ENCODE results near the gene RAB44.
A peak's percentile ranks its signal among the peaks of the same experiment; 100 is the strongest.

Gene RAB44

DNA sequence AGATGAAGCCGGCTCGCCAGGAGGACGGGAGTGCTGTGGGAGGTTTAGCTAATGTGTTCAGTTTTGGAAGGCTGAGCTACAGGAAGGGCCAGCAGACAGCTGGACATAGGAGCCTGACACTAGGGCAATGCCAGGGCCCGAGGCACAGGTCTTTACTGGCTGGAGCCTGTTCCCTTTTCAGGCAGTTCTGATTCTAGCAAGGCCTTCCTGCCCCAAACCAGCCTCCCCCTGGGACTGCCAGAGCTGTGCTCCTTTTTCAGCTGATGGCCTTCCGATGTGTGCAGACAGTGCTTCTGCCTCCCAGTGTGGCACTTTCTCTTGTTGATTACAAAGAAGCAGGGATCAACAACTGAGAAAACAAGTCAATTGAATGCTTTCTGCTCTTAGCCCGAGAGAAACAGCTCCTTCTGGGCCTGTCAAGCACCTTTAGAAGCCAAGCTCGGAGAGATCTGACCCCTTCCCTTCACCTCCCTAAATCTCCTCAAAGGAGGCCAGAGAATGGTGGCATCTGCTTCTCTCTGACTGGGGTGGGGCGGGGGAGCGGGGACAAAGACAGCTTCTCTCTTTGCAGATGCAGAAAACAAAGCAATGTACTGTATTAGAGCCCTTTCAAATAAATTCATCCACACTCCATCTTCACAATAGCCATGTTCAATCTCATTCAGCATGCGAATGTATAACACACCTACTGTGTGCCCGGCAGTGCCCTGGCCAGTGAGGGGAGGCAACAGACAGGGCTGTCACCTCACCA lies 63.2 kb downstream of the RAB44 start:
- TF ChIP-seq, protein P1, sequence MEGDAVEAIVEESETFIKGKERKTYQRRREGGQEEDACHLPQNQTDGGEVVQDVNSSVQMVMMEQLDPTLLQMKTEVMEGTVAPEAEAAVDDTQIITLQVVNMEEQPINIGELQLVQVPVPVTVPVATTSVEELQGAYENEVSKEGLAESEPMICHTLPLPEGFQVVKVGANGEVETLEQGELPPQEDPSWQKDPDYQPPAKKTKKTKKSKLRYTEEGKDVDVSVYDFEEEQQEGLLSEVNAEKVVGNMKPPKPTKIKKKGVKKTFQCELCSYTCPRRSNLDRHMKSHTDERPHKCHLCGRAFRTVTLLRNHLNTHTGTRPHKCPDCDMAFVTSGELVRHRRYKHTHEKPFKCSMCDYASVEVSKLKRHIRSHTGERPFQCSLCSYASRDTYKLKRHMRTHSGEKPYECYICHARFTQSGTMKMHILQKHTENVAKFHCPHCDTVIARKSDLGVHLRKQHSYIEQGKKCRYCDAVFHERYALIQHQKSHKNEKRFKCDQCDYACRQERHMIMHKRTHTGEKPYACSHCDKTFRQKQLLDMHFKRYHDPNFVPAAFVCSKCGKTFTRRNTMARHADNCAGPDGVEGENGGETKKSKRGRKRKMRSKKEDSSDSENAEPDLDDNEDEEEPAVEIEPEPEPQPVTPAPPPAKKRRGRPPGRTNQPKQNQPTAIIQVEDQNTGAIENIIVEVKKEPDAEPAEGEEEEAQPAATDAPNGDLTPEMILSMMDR (IDR thresholded peaks at IDR 0.05; ENCODE audit: low read depth, low read length): no peak
- H3K4me3 ChIP-seq (replicated peaks in 1 of 2; ENCODE audit: low read depth in 2 of 2, low read length in 2 of 2): no peak overlapping the region
- DNase-seq (ENCODE audit: low read depth in 2 of 2): no peak

DNA sequence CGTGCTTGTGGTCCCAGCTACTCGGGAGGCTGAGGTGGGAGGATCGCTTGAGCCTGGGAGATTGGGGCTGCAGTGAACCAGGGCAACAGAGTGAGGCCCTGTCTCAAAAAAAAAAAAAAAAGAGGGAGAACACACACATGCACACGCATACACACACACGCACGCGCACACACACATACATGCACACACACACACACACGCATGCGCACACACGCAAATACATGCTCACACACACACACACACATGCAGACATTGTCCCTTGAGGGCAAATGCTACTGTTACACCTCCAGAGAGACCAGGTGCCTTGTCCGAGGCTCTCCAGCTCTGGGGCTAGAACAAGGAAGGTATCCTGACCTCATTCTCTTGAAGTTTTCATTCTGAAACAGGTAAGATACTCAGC lies 64.5 kb downstream of the RAB44 start:
- TF ChIP-seq, protein P1 (IDR thresholded peaks at IDR 0.05; ENCODE audit: low read depth, low read length): no peak
- no peak for DNase-seq (ENCODE audit: low read depth in 2 of 2)
- H3K4me3 ChIP-seq (replicated peaks in 1 of 2; ENCODE audit: low read depth in 2 of 2, low read length in 2 of 2): no peak overlapping the region

DNA sequence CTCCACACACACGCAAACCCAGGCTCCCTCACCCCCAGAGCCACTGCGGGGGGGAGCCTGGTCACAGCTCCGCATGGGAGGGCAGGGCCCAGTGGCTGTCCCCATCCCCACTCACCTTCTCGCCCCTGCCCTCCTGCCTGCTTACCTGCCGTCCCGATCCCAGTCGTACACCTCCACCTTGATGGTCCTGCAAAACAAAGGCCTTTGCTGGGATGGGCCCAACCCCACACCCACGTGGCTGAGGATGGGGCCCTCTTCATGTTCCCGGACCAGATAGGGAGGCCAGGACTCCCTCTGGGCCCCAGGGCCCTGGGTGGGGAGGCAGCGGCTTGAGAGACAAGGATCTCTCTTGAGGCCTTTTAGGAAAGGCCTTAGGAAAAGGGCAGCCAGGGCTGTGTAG lies 67.6 kb downstream of the RAB44 start:
- DNase-seq (ENCODE audit: low read depth in 2 of 2): no peak
- no peak overlapping the region for H3K4me3 ChIP-seq (replicated peaks in 1 of 2; ENCODE audit: low read depth in 2 of 2, low read length in 2 of 2)
- TF ChIP-seq, protein P1 (IDR thresholded peaks at IDR 0.05; ENCODE audit: low read depth, low read length): no peak

DNA sequence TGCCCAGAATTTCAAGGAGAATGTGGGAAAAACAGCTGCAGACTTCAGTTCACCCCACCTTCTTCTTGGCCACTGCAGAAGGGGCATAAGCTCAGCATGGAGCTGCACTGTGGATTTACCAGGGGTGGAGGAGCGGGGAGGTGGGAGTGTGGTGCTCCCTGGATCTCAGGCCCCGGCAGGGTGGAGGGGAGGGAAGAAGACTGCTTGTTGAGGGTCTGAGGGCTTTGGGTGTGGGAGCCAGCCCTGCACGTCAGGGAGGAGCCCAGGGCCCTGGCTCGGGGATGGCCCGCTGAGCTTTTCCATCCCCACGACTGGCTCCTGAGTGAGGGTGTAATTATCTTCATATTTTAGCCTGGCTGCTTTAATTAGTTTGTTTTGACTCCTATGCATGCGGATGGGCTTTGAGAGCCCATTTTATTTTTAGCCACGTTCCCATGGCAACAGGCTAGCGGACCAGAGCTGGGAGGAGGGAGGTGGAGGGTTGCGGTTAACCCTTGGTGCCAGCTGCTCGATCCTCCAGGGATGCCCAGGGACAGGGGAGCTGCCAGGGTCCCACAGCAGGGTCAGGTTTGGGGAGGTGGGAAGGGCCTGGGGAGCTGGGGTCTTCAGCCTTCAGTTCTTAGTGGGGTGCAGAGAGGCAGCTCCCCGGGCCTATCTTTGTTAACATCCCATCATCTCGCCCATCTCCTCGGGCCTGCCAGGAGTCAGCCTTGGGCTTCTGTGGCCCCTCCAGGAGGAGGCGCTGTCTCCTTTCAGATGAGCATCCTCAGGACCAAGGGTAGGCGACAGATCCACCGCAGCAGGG lies 68.2 kb downstream of the RAB44 start:
- TF ChIP-seq, protein P1 (IDR thresholded peaks at IDR 0.05; ENCODE audit: low read depth, low read length): peak; percentile 96
- H3K4me3 ChIP-seq (replicated peaks in 1 of 2; ENCODE audit: low read depth in 2 of 2, low read length in 2 of 2): no peak overlapping the region
- peak; percentile 87 to 90 for DNase-seq (ENCODE audit: low read depth in 2 of 2)

DNA sequence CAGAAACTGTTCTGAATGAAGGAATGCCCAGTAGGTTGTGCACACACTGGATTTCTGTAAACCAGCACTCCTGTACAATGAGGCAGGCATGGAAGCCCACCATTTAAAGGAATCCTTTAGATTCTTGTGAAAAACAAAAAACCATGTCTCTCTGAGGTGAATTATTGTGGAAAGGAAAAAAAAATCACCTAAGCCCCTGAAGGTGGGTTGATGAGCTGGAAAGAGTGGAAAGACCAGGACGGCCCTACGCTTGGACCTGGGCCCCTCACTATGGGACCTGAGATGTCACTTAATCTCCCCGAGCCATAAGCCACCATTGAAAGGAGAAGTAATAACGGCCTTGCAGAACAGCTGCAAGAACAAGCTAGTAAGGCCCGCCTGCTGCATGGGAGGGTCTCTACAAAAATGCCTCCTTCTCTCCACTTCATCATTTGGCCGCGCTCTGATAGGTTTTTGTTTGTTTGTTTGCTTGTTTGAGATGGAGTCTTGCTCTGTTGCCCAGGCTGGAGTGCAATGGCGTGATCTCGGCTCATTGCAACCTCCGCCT lies 68.8 kb downstream of the RAB44 start:
- no peak for DNase-seq (ENCODE audit: low read depth in 2 of 2)
- TF ChIP-seq, protein P1 (IDR thresholded peaks at IDR 0.05; ENCODE audit: low read depth, low read length): no peak
- no peak overlapping the region for H3K4me3 ChIP-seq (replicated peaks in 1 of 2; ENCODE audit: low read depth in 2 of 2, low read length in 2 of 2)

DNA sequence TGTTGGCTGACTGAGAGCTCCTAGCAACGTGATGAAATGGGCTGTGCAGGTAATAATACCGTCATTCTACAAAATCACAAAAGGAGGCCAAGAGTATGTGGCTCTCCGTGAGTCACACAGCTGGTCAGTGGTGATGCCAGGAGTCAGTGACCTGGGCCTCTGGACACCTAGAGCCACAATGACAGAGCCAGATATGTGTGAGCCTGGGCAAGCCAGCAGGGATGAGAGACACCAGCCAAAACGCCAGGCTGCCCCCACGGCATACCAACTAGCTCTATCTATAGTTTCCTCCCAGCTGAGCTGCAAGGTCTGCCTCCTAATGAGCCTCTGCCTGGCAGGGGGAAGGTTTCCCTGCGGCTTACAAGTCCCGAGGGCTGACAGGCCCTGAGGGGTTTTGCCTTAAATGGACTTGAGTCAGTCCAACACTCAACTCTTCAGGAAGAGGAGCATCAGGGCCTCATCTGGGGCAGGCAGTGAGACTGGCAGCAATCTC lies 71.6 kb downstream of the RAB44 start:
- DNase-seq (ENCODE audit: low read depth in 2 of 2): peak; percentile 37 to 49
- no peak overlapping the region for H3K4me3 ChIP-seq (replicated peaks in 1 of 2; ENCODE audit: low read depth in 2 of 2, low read length in 2 of 2)
- TF ChIP-seq, protein P1 (IDR thresholded peaks at IDR 0.05; ENCODE audit: low read depth, low read length): no peak

Data from cardiac fibroblast (primary cell).